ENCODE measurements around the gene CAB39. TPM values are rescaled to one million over a fixed set of nuclear protein-coding genes. Genes with fewer than 3 reads are reported as not detected.
A peak's percentile ranks its signal among the peaks of the same experiment; 100 is the strongest.
"Not testable (repeated sequence)": the region's sequence is repeated elsewhere in the genome, so short reads cannot be mapped to it uniquely, and the experiment has no call there.

The CAB39 gene
- total and polyA plus RNA-seq, 5 experiments from 2014 or later, result 62.5 to 107 (median 81.5) TPM

DNA sequence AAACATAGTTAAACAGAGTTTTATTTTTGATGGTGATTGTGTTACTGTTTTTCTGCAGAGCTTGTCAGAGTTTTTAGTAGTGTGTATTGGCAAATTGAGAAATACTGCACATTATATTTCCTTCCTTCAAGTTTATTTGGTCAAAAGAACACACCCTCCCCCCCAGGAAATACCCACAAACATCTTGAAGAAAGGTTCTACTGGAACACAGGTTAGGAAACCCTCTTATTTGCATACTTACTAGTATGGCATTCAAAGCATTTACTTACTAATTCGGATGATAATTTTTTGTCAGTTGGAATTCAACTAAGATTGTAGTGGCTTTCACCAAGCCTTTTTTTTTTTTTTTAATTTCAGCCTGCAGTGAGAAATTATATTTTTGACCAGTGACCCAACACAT lies 9.1 kb downstream of the CAB39 start:
- ATAC-seq, result no peak
- Mint-ChIP-seq H3K4me1 (peaks cover 36 to 90% (median 86%) of the 10 kb centered on the region in 4 donors), H3K27ac (peak overlapping the region; percentile 27 to 85 (median 71)), H3K36me3 (peaks cover 0 to 16% (median 11%) of the 10 kb centered on the region in 3 donors), H3K4me3 (peak overlapping the region; percentile 16 to 76 (median 70)), H3K9me3 (no peaks in the 10 kb centered on the region), H3K27me3 (no peaks in the 10 kb centered on the region)
- POLR2A ChIA-PET, result interaction anchor here (3.2 kb wide), 1 partner anchor 8 kb away, joined by 44 read pairs; no protein-coding TSS in a partner anchor
- DNase-seq, result peak in 1 of 10 donors; percentile 28

DNA sequence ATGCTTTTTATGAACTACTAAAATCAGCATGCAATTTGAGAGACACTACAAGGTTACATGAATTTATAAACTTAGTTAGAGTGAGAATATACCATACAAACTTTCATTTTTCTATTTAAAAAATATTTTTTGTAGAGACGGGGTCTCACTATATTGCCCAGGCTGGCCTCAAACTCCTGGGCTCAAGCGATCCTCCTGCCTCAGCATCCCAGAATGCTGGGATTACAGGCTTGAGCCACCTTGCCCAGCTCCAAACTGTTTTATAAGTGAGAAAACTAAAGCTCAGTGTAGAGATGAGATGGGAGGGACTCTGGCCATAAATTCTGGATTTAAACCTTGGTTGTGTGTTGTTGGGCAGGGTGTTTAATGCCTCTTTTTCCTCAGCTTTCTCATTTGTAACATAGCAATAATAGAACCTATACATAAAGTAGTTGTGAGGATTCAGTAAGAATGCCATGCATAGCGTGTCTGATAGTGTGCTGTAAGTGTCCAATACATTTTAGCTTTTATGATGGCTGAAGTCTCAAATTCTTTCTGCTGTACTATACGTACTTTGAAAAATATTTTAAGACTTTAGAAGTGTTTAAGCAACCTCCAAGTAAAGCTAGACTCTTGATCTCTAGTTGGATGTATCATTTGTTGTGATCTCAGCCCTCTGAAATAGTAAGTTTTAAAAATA lies 9.7 kb downstream of the CAB39 start:
- Mint-ChIP-seq H3K27ac (peak overlapping the region; percentile 20 to 88 (median 76)), H3K27me3 (no peaks in the 10 kb centered on the region), H3K4me1 (peaks cover 37 to 86% (median 83%) of the 10 kb centered on the region in 4 donors), H3K4me3 (peak overlapping the region; percentile 38 to 79 (median 75)), H3K36me3 (peaks cover 0 to 16% (median 11%) of the 10 kb centered on the region in 3 donors), H3K9me3 (no peaks in the 10 kb centered on the region)
- ATAC-seq, result no peak
- POLR2A ChIA-PET, result interaction anchor here (0.7 to 3.2 kb wide), 3 partner anchors 8 to 61 kb away, joined by 4 to 44 read pairs (median 7); no protein-coding TSS in a partner anchor
- DNase-seq, result no peak

DNA sequence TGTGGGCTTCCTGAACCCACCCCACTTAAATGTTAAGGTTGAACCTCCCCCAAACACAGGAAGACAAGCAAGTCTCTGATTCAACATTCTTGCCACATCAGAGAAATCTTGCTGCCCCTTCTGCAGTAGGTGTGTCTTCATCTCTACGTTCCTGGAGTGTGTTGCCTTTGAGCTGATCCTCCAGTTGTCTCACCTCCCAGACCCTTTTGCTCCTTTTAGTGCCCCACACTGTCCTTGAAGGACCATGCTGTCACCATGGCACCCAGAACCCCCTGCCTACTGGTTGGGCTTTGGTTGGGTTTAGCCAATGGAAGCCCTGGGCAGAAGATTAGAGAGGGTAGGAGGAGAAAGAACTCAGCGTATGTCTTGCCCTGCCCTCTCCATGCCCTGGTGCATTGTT lies 10.7 kb downstream of the CAB39 start:
- DNase-seq, result peak in 9 of 10 donors; percentile 37 to 80 (median 62)
- Mint-ChIP-seq H3K27me3 (no peaks in the 10 kb centered on the region), H3K27ac (peak overlapping the region; percentile 57 to 94 (median 87)), H3K4me1 (peaks cover 28 to 79% (median 74%) of the 10 kb centered on the region in 4 donors), H3K36me3 (peaks cover 0 to 16% (median 11%) of the 10 kb centered on the region in 3 donors), H3K9me3 (no peaks in the 10 kb centered on the region), H3K4me3 (peak overlapping the region; percentile 69 to 88 (median 82))
- peak; percentile 96 to 98 for ATAC-seq
- POLR2A ChIA-PET, result interaction anchor here (0.7 to 3.2 kb wide), 4 partner anchors 9 to 792 kb away, joined by 3 to 44 read pairs (median 5); no protein-coding TSS in a partner anchor

DNA sequence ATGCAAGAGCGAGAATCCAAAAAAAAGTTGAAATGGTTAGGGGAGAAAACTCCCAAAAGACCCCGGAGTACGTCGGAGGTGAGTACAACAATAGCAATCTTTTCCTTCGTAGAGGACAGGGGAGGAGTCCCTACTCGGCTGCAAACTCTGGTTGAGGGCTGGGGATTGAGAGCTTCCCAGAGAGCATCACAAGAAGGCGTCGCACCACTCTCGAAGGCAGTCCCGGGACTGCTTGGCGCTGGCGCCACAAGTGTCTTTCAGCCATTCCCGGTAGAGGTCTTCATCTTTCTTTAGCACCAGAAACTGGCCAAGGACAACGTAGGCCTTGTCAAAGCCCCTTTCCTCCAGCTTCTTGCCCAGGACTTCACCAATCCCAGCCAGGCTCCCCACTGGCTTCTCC lies 12.3 kb downstream of the CAB39 start:
- Mint-ChIP-seq H3K36me3 (peaks cover 0 to 16% (median 11%) of the 10 kb centered on the region in 3 donors), H3K4me3 (peak overlapping the region in 6 of 10 donors; percentile 34 to 85 (median 58)), H3K27ac (peak overlapping the region in 7 of 10 donors; percentile 21 to 85 (median 58)), H3K4me1 (peaks cover 20 to 75% (median 70%) of the 10 kb centered on the region in 4 donors)
- POLR2A ChIA-PET, result interaction anchor here (0.6 to 3.2 kb wide), 2 partner anchors 11 to 278 kb away, joined by 3 to 44 read pairs; no protein-coding TSS in a partner anchor
- H3K27me3 Mint-ChIP-seq, DNase-seq, ATAC-seq, H3K9me3 Mint-ChIP-seq: not testable (repeated sequence)

DNA sequence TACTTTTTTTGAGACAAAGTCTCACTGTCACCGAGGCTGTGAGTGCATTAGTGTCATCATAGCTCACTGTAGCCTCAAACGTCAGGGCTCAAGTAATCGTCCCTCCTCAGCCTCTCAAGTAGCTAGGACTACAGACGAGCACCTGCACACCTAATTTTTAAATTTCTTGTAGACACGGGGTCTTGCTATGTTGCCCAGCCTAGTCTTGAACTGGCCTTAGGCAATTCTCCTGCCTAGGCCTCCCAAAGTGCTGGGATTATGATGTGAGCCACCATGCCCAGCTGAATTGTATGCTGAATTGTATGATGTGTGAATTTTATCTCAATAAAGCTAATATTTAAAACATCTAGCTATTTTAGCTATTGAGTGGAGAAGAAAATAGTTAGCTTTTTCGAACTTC lies 18.9 kb downstream of the CAB39 start:
- H3K27me3 Mint-ChIP-seq, result no peaks in the 10 kb centered on the region
- POLR2A ChIA-PET, result no interaction called here
- peaks cover 33 to 70% (median 67%) of the 10 kb centered on the region in 4 donors for H3K4me1 Mint-ChIP-seq
- H3K36me3 Mint-ChIP-seq, result peaks cover 0 to 4% (median 4%) of the 10 kb centered on the region in 3 donors
- peak overlapping the region in 1 of 10 donors; percentile 19 for H3K4me3 Mint-ChIP-seq
- DNase-seq, result no peak
- ATAC-seq, result no peak
- peak overlapping the region in 2 of 10 donors; percentile 14 to 26 for H3K27ac Mint-ChIP-seq
- no peaks in the 10 kb centered on the region for H3K9me3 Mint-ChIP-seq

DNA sequence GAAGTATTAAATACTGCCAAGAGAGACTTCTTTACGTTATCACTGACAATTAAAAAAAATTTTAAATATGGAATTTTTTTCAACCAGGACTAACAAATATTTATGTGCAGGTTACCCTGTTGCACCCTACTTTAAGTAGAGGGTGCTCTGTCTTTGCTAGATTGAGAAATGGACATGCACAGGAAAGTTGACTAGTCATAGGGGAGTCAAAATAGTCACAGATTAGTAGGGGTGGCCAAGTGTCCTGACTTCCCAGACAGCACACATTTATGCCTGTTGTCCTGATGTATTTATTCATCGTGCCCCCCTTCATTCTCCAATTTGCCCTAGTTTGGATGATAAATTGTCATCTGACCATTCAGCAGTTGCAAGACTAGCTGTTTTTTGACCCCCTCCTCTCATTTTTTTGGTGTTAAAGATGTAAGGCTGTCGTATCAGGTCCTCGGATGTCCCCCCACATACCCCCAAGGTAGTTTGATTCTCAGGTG lies 20.3 kb downstream of the CAB39 start:
- DNase-seq (no peak), ATAC-seq (no peak)
- no peaks in the 10 kb centered on the region for H3K9me3 Mint-ChIP-seq
- H3K36me3 Mint-ChIP-seq, result peaks cover 0 to 6% (median 4%) of the 10 kb centered on the region in 3 donors
- POLR2A ChIA-PET, result no interaction called here
- peaks cover 35 to 79% (median 76%) of the 10 kb centered on the region in 4 donors for H3K4me1 Mint-ChIP-seq
- no peaks in the 10 kb centered on the region for H3K27me3 Mint-ChIP-seq
- H3K4me3 Mint-ChIP-seq, result peak overlapping the region in 5 of 10 donors; percentile 3 to 43 (median 15)
- peak overlapping the region in 5 of 10 donors; percentile 13 to 63 (median 26) for H3K27ac Mint-ChIP-seq

DNA sequence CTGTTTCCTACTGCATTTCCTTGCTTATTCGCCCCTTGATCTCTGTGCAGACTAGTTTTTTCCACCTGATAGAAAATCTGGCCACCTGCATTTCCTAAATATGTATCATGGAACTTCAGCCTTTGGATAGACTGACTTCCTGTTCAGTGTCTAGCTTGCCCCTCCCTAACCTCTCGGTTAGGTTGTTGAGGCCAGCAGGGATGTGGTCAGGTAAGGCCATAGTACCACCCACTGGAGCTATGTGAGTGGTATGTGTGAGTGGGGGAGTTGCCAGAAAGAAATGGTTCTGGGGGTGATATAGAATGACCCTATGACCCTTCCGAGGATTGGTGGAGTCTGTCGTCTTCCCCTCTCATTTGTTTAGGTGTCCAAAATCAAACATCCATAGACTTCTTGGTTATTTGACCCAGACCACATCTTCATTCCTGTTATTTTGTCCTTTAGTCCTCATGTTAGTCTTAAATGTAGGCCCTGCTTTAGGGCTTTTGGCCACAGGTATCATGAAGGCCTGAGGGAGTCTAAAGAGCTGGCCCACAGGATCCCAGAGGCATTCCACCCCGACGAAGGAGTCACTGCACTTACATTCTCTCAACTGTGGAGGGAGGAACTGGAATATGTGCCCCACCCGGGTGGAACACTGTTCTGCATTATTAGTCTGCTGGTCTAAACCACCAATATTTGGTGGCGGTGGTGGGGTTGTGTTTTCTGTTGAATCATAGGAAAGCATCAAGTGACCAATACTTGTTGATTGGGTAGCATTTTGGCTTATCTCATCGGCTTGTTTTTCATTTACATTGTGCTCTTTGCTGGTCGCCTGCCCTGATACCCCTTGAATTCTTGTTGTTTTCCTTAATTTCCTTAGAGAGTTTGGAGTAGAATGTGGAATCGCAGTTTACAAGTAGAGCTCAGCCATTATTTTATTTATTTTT lies 21.9 kb downstream of the CAB39 start:
- peaks cover 0 to 12% (median 4%) of the 10 kb centered on the region in 3 donors for H3K36me3 Mint-ChIP-seq
- DNase-seq, result no peak
- no peak for ATAC-seq
- POLR2A ChIA-PET, result no interaction called here
- H3K27me3 Mint-ChIP-seq, result no peaks in the 10 kb centered on the region
- peak overlapping the region in 9 of 10 donors; percentile 6 to 88 (median 19) for H3K27ac Mint-ChIP-seq
- H3K4me1 Mint-ChIP-seq, result peaks cover 42 to 82% (median 77%) of the 10 kb centered on the region in 4 donors
- H3K4me3 Mint-ChIP-seq, result peak overlapping the region in 8 of 10 donors; percentile 5 to 58 (median 42)
- H3K9me3 Mint-ChIP-seq, result no peaks in the 10 kb centered on the region

DNA sequence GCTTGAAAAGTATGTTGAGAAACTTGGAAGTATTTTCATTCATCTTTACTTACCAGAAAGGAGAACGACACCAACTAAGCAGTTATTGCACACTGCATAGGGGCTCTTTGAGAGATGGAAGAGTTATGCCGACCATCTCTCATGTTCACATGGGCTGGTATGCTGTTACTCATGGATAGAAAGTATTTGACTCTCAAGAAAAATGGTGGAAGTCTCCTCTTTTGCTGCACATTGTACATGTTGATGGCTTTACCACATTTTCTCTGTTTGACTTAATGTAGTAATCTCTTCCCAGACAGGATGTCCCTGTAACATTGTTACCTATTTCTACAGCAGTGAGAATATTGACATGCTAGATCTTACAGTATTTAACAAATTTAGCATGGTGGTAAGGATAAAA lies 23.2 kb downstream of the CAB39 start:
- peak overlapping the region in 6 of 10 donors; percentile 4 to 54 (median 38) for H3K4me3 Mint-ChIP-seq
- no peak for DNase-seq
- POLR2A ChIA-PET, result no interaction called here

DNA sequence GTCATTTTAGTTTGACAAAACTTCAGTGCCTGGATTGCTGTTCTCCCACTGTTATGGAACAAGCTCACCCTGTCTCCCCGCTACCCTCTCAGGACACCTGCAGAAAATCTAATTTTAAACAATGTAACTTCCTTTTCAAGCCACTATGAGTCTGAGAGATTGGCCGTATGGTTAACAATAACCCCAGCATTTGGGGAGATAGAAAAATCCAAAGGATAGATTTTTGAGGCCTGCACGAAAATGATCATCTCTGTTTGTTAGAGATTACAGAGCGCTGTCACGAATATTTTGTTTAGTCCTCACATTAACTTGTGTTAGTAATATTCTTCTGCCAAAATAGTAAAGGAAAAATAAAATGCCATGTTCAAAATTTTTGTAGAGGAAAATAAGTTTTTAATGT lies 24.7 kb downstream of the CAB39 start:
- H3K27me3 Mint-ChIP-seq, result no peaks in the 10 kb centered on the region
- peaks cover 0 to 31% (median 5%) of the 10 kb centered on the region in 3 donors for H3K36me3 Mint-ChIP-seq
- POLR2A ChIA-PET, result no interaction called here

More for the DNA sequence above, 23.2 kb downstream of the CAB39 start:
- Mint-ChIP-seq H3K4me1 (peaks cover 46 to 85% (median 83%) of the 10 kb centered on the region in 4 donors), H3K27me3 (no peaks in the 10 kb centered on the region), H3K36me3 (peaks cover 0 to 23% (median 7%) of the 10 kb centered on the region in 3 donors), H3K9me3 (no peaks in the 10 kb centered on the region), H3K27ac (peak overlapping the region in 9 of 10 donors; percentile 3 to 67 (median 54))
- no peak for ATAC-seq

DNA sequence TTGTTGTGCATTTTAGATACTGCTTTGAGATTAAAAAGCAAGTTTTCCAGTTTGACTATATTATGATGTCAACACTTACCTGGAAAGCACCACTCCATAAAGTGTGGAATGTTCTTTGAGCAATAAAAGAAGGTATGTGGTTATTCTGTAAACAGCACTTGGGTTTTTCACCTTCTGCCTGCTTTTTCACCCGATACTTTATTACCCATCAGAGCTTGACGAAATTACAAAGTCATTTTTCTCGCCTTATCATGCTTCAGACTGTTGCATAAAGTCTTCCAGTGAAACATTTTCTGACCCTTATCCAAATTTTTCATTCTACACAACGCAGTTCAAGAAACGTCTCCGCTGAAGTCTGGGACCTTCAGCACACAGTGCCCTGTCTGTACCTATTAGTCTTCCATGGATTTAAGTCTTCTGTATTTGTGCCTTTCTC lies 25.2 kb downstream of the CAB39 start:
- POLR2A ChIA-PET, result no interaction called here
- no peak for ATAC-seq
- Mint-ChIP-seq H3K9me3 (no peaks in the 10 kb centered on the region), H3K36me3 (peaks cover 0 to 31% (median 6%) of the 10 kb centered on the region in 3 donors), H3K27ac (peak overlapping the region; percentile 15 to 77 (median 54)), H3K4me1 (peaks cover 41 to 83% (median 79%) of the 10 kb centered on the region in 4 donors), H3K27me3 (no peaks in the 10 kb centered on the region), H3K4me3 (peak overlapping the region in 8 of 10 donors; percentile 11 to 69 (median 40))
- no peak for DNase-seq

More for the DNA sequence above, 24.7 kb downstream of the CAB39 start:
- H3K27ac Mint-ChIP-seq, result peak overlapping the region; percentile 8 to 80 (median 49)
- peak overlapping the region in 7 of 10 donors; percentile 2 to 49 (median 44) for H3K4me3 Mint-ChIP-seq
- no peak for DNase-seq
- H3K4me1 Mint-ChIP-seq, result peaks cover 44 to 83% (median 78%) of the 10 kb centered on the region in 4 donors
- H3K9me3 Mint-ChIP-seq, result no peaks in the 10 kb centered on the region
- no peak for ATAC-seq

DNA sequence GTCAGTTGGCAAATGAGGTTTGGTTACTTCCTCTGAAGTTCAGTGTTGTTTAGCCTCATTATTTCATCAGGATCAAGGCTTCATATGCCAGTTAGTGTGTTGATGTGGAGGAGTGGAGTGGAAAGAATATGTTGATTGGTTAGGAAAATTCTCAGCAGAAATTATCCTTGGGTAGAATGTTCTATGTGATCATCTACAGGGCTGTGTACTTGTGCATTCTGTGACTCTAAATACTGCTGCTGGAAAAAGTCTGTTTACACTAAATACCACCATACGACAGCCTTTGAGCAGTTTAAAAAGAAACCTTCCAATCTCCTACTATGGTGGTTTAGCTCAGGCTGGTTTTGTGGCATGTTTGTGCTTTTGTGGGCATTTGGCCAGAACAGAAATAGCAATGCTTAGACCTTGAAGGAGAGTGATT lies 25.8 kb downstream of the CAB39 start:
- Mint-ChIP-seq H3K27me3 (no peaks in the 10 kb centered on the region), H3K27ac (peak overlapping the region in 9 of 10 donors; percentile 17 to 77 (median 55)), H3K4me3 (peak overlapping the region in 8 of 10 donors; percentile 11 to 69 (median 40)), H3K36me3 (peaks cover 0 to 31% (median 6%) of the 10 kb centered on the region in 3 donors), H3K4me1 (peaks cover 37 to 81% (median 78%) of the 10 kb centered on the region in 4 donors), H3K9me3 (no peaks in the 10 kb centered on the region)
- POLR2A ChIA-PET, result no interaction called here
- DNase-seq (no peak), ATAC-seq (peak; percentile 32 to 44)

DNA sequence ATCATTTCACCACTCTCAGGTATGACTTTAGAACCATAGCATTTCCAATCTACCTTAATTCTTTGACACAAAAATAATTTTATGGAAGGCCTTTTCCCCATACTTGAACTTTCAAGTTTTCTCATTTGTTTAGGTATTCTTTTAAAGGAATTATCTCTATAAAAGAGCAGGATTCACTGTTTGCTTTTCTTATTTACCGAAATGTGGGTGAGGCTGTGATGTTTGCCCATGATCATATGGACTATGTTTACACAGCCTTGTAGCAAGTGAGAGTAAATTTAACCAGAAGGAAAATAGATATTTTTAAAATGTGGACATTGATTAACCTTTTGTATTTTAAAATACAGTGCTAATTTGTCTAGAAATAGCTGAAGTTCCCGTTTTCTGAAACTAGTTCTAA lies 26.3 kb downstream of the CAB39 start:
- H3K4me3 Mint-ChIP-seq, result peak overlapping the region in 1 of 10 donors; percentile 47
- H3K27me3 Mint-ChIP-seq, result no peaks in the 10 kb centered on the region
- DNase-seq (no peak), ATAC-seq (no peak)
- H3K4me1 Mint-ChIP-seq, result peaks cover 32 to 76% (median 73%) of the 10 kb centered on the region in 4 donors
- POLR2A ChIA-PET, result no interaction called here
- H3K9me3 Mint-ChIP-seq, result no peaks in the 10 kb centered on the region
- peak overlapping the region in 6 of 10 donors; percentile 17 to 75 (median 58) for H3K27ac Mint-ChIP-seq
- H3K36me3 Mint-ChIP-seq, result peaks cover 0 to 36% (median 6%) of the 10 kb centered on the region in 3 donors
